WTC11 (cell line): Measurements from ENCODE around the gene LENG9.

ENCODE experiments used
- TF ChIP-seq, protein P1 (sequence below): fragments of 200-600 bp; IDR thresholded peaks from 2 replicates; pipeline ENCODE4 v1.8.0; 2022; ENCODE audit warnings: antibody characterized with exemption
- TF ChIP-seq, protein P2 (sequence below): sonication (generic); formaldehyde crosslinking; IDR thresholded peaks from 2 replicates; pipeline ENCODE4 v1.8.1; 2022; ENCODE audit warnings: missing genetic modification reagents, borderline replicate concordance

DNA sequence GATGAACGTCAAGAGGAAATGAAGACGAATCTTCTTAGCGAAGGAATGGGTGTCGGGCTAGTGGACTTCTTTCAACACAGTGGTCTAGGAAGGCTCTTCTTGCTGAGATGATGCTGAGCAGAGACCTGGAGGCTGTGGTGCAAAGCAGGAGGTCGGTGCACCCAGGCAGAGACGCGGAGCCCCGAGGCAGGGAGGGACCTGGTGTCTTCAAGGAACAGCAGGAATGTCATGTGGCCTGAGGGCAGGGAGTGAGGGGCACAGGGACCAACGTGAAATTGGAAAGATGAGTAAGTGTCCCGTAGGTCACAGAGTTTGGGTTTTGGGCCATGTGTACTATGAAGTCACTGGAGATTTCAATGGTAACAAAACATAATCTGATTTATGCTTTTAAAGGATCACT, 20.9 kb upstream of the LENG9 start:
- TF ChIP-seq, protein P1, sequence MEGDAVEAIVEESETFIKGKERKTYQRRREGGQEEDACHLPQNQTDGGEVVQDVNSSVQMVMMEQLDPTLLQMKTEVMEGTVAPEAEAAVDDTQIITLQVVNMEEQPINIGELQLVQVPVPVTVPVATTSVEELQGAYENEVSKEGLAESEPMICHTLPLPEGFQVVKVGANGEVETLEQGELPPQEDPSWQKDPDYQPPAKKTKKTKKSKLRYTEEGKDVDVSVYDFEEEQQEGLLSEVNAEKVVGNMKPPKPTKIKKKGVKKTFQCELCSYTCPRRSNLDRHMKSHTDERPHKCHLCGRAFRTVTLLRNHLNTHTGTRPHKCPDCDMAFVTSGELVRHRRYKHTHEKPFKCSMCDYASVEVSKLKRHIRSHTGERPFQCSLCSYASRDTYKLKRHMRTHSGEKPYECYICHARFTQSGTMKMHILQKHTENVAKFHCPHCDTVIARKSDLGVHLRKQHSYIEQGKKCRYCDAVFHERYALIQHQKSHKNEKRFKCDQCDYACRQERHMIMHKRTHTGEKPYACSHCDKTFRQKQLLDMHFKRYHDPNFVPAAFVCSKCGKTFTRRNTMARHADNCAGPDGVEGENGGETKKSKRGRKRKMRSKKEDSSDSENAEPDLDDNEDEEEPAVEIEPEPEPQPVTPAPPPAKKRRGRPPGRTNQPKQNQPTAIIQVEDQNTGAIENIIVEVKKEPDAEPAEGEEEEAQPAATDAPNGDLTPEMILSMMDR, result no peak
- TF ChIP-seq, protein P2, sequence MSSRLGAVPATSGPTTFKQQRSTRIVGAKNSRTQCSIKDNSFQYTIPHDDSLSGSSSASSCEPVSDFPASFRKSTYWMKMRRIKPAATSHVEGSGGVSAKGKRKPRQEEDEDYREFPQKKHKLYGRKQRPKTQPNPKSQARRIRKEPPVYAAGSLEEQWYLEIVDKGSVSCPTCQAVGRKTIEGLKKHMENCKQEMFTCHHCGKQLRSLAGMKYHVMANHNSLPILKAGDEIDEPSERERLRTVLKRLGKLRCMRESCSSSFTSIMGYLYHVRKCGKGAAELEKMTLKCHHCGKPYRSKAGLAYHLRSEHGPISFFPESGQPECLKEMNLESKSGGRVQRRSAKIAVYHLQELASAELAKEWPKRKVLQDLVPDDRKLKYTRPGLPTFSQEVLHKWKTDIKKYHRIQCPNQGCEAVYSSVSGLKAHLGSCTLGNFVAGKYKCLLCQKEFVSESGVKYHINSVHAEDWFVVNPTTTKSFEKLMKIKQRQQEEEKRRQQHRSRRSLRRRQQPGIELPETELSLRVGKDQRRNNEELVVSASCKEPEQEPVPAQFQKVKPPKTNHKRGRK (CRISPR knock-in tag), result no peak
